Upper lobe of left lung (tissue), 4 donors: ENCODE data around the gene TARDBP.

Experiments
- EP300 ChIP-seq, 4 donors: sonication (generic); formaldehyde crosslinking; IDR thresholded peaks; one replicate each; pipeline ENCODE4 v1.5.1; 2017; ENCODE audit warnings: antibody characterized with exemption in 4 of 4, control low read depth in 2 of 4
- POLR2A ChIP-seq, 4 donors: fragments of 450-650 bp; IDR thresholded peaks; one replicate each; pipeline ENCODE4 v1.5.1; 2016 to 2017; ENCODE audit warnings: antibody characterized with exemption in 4 of 4, mild to moderate bottlenecking in 2 of 4
- POLR2AphosphoS5 ChIP-seq, 2 donors: sonication (generic); formaldehyde crosslinking; IDR thresholded peaks; one replicate each; pipeline ENCODE4 v1.5.1; 2017; ENCODE audit warnings: antibody characterized with exemption in 2 of 2
- TF ChIP-seq, protein P1 (sequence below), 6 experiments: fragments of 450-650 bp in 4 of 6; fragments of 200-600 bp in 2 of 6; sonication (generic) in 2 of 6; IDR thresholded peaks; one replicate each; pipeline ENCODE4 v1.5.1; 2016 to 2019; ENCODE audit warnings: antibody characterized with exemption in 6 of 6

DNA sequence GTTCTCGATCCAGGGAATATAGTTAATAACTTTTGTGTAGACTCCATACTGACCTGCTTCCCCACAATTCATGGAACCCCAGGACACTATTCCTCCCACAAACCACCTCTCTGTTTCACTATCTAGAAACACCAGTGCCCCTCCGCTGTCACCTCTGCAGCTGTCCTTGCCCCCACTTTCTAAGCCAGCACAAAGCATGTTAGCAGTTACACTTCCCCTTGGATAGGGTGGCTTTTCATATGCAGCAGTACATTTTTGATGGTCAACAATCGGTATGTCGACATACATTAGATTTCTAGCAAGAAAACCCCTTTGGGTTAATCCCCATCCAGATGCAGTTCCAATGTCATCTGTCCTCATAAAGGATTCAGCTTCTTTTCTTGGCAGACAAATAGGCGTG lies 14.4 kb downstream of the TARDBP start:
- TF ChIP-seq, protein P1, sequence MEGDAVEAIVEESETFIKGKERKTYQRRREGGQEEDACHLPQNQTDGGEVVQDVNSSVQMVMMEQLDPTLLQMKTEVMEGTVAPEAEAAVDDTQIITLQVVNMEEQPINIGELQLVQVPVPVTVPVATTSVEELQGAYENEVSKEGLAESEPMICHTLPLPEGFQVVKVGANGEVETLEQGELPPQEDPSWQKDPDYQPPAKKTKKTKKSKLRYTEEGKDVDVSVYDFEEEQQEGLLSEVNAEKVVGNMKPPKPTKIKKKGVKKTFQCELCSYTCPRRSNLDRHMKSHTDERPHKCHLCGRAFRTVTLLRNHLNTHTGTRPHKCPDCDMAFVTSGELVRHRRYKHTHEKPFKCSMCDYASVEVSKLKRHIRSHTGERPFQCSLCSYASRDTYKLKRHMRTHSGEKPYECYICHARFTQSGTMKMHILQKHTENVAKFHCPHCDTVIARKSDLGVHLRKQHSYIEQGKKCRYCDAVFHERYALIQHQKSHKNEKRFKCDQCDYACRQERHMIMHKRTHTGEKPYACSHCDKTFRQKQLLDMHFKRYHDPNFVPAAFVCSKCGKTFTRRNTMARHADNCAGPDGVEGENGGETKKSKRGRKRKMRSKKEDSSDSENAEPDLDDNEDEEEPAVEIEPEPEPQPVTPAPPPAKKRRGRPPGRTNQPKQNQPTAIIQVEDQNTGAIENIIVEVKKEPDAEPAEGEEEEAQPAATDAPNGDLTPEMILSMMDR (IDR thresholded peaks at IDR 0.05) = no peak
- no peak for TF ChIP-seq POLR2A (IDR thresholded peaks at IDR 0.05)
- TF ChIP-seq POLR2AphosphoS5 (IDR thresholded peaks at IDR 0.05) = no peak
- TF ChIP-seq EP300 (IDR thresholded peaks at IDR 0.05) = no peak
